Measurements from ENCODE around the gene HCN2.

DNA sequence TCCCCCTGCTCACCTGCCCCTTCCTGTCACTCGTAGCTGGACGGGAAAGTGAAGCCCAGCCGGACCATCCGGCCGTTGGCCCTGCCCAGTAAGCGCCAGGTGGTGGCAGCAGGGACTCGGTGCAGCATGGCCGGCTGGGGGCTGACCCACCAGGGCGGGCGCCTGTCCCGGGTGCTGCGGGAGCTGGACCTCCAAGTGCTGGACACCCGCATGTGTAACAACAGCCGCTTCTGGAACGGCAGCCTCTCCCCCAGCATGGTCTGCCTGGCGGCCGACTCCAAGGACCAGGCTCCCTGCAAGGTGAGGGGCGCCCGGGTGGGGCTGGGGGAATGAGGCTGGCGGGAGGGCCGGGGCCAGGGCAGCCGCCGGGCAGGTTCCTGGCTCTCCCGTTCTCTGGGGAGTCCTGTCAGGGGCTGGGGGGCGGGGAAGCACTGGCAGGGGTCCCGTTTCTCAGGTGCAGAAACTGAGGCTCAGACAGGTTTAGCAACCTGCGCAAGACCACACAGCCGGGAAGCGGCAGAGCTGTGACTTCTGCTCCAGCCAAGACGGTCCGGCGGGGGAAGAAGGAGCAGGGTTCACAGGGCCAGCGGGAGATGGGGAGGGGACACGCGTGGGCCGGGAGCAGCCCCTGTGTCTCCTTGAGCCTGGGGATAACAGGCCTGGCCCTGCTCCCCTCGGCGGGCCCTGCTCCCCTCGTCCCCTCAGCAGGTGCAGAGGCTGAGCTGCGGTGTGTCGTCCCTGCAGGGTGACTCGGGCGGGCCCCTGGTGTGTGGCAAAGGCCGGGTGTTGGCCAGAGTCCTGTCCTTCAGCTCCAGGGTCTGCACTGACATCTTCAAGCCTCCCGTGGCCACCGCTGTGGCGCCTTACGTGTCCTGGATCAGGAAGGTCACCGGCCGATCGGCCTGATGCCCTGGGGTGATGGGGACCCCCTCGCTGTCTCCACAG lies 40.5 kb upstream of the HCN2 start:
- TF ChIP-seq EP300 (IDR thresholded peaks at IDR 0.05) (no peak), POLR2AphosphoS5 (IDR thresholded peaks at IDR 0.05) (no peak)
- TF ChIP-seq, protein P1, sequence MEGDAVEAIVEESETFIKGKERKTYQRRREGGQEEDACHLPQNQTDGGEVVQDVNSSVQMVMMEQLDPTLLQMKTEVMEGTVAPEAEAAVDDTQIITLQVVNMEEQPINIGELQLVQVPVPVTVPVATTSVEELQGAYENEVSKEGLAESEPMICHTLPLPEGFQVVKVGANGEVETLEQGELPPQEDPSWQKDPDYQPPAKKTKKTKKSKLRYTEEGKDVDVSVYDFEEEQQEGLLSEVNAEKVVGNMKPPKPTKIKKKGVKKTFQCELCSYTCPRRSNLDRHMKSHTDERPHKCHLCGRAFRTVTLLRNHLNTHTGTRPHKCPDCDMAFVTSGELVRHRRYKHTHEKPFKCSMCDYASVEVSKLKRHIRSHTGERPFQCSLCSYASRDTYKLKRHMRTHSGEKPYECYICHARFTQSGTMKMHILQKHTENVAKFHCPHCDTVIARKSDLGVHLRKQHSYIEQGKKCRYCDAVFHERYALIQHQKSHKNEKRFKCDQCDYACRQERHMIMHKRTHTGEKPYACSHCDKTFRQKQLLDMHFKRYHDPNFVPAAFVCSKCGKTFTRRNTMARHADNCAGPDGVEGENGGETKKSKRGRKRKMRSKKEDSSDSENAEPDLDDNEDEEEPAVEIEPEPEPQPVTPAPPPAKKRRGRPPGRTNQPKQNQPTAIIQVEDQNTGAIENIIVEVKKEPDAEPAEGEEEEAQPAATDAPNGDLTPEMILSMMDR (IDR thresholded peaks at IDR 0.05) = no peak
